Measurements from ENCODE around the gene RASGRP2. TPM values are rescaled to one million over a fixed set of nuclear protein-coding genes. Genes with fewer than 3 reads are reported as not detected.

RASGRP2 gene
- total and polyA plus RNA-seq, 2 of the 8 experiments (the other 6 are each of a cell fraction or from before 2014, with no cell fraction given): 40.6 to 45.7 TPM

- peaks cover 33 to 40% (median 37%) of the 10 kb centered on the region in 4 experiments for H3K36me3 ChIP-seq (ENCODE audit: control insufficient read depth in 2 of 4, insufficient read depth in 4 of 4, low read length in 3 of 4)
- no peak overlapping the region for H2BK15ac ChIP-seq (ENCODE audit: low read length)
- H3K23me2 ChIP-seq (ENCODE audit: low read depth, low read length): peaks cover 9% of the 10 kb centered on the region
- peaks cover 27 to 31% of the 10 kb centered on the region in 2 experiments for H4K20me1 ChIP-seq (replicated peaks in 1 of 2; ENCODE audit: control insufficient read depth in 1 of 2, insufficient read depth in 2 of 2, low read length in 2 of 2)
- no peaks in the 10 kb centered on the region for H3K9me3 ChIP-seq (ENCODE audit: insufficient read depth in 2 of 2, low read depth in 1 of 2, low read length in 1 of 2)
- no peak overlapping the region for H2BK120ac ChIP-seq (replicated peaks; ENCODE audit: low read depth, low read length)
- no peak overlapping the region for H2AK5ac ChIP-seq (ENCODE audit: low read depth, low read length)
- no peak overlapping the region for H2BK12ac ChIP-seq (ENCODE audit: low read depth, low read length)
- peak overlapping the region; percentile 73 for H3K56ac ChIP-seq (replicated peaks; ENCODE audit: insufficient read length, low read depth, low read length)
- WGBS, 2 experiments (ENCODE audit: extremely low coverage in 1 of 2, insufficient coverage in 1 of 2, insufficient read length in 1 of 2, insufficient replicate concordance in 2 of 2, low coverage in 1 of 2, low lambda C conversion rate in 2 of 2, missing lambda C conversion rate in 1 of 2): 1% methylated on average over 15 of the region's 28 CpGs; no CpG with 5 or more reads in 1 of the 2 experiments
- H3K14ac ChIP-seq (ENCODE audit: insufficient read length): no peak overlapping the region
- DNase-seq (ENCODE audit: low read depth in 1 of 2, low spot score in 2 of 2) (no peak), FAIRE-seq (no peak)
- H2BK20ac ChIP-seq (ENCODE audit: low read length): no peak overlapping the region
- H2BK5ac ChIP-seq (ENCODE audit: low read depth, low read length): peak overlapping the region; percentile 57
- H3K18ac ChIP-seq (ENCODE audit: extremely low read depth, low read length): no peak overlapping the region
- CTCF ChIA-PET (ENCODE audit: partially characterized antibody): interaction anchor here (0.9 to 1.6 kb wide), 7 partner anchors 9 to 110 kb away, joined by 3 to 6 read pairs (median 4); no protein-coding TSS in a partner anchor
- H3K79me1 ChIP-seq (ENCODE audit: low read depth, low read length): peaks cover 5% of the 10 kb centered on the region; the same call in 1 of the 2 replicates
- peak overlapping the region; percentile 89 to 99 (median 93) for H3K9ac ChIP-seq (replicated peaks in 1 of 4; ENCODE audit: extremely low read depth in 1 of 4, low read depth in 3 of 4, low read length in 3 of 4)
- H2AFZ ChIP-seq (ENCODE audit: low read length): no peak overlapping the region
- H3K4me2 ChIP-seq (ENCODE audit: insufficient read depth in 1 of 2, low read depth in 2 of 2, low read length in 2 of 2): peak overlapping the region in 1 of 2 experiments; percentile 55; a peak in 2 of 4 replicates
- peak overlapping the region; percentile 62 to 93 (median 68) for H3K4me3 ChIP-seq (ENCODE audit: extremely low read depth in 1 of 4, insufficient read depth in 2 of 4, low read depth in 3 of 4, low read length in 4 of 4)
- H4K5ac ChIP-seq (ENCODE audit: insufficient read length, low read depth, low read length): no peak overlapping the region
- H4K91ac ChIP-seq (replicated peaks; ENCODE audit: insufficient read length, low read length): no peak overlapping the region
- H3K4me1 ChIP-seq (replicated peaks in 1 of 4; ENCODE audit: control insufficient read depth in 3 of 4, insufficient read depth in 4 of 4, low read length in 3 of 4): peaks cover 2 to 6% (median 5%) of the 10 kb centered on the region in 4 experiments; a peak in 5 of 7 replicates
- H3K79me2 ChIP-seq (ENCODE audit: control insufficient read depth in 1 of 2, insufficient read depth in 2 of 2, low read length in 2 of 2): peaks cover 26 to 44% of the 10 kb centered on the region in 2 experiments
- H3K23ac ChIP-seq (ENCODE audit: insufficient read length): no peak overlapping the region
- peak overlapping the region; percentile 96; the same call in 1 of the 2 replicates for H4K8ac ChIP-seq (ENCODE audit: extremely low read depth, insufficient read depth, low read length)
- H3K27ac ChIP-seq (ENCODE audit: low read depth, low read length): peak overlapping the region; percentile 93
- POLR2A ChIA-PET (ENCODE audit: partially characterized antibody): interaction anchor here (0.9 to 29.2 kb wide), 11 partner anchors 9 to 312 kb away, joined by 3 to 1087 read pairs (median 4); partner anchors contain the start of genes PPP2R5B, PYGM and RASGRP2
- H3K27me3 ChIP-seq (replicated peaks in 1 of 4; ENCODE audit: control insufficient read depth in 3 of 4, extremely low read depth in 1 of 4, insufficient read depth in 3 of 4, low read length in 3 of 4): no peaks in the 10 kb centered on the region
- peak overlapping the region; percentile 45 for H3K4ac ChIP-seq (replicated peaks; ENCODE audit: insufficient read length, low read depth, low read length)
- TF ChIP-seq NRF1 (IDR thresholded peaks at IDR 0.05; ENCODE audit: low read depth, low read length) (no peak), HDAC6 (IDR thresholded peaks at IDR 0.05; ENCODE audit: low read depth, low read length) (no peak), SAP30 (IDR thresholded peaks at IDR 0.05; ENCODE audit: insufficient read depth, insufficient replicate concordance, low read length) (no peak), CBX5 (IDR thresholded peaks at IDR 0.05; ENCODE audit: low read depth, low read length) (no peak), BACH1 (IDR thresholded peaks at IDR 0.05; ENCODE audit: low read length) (no peak), CHD1 (IDR thresholded peaks at IDR 0.05; ENCODE audit: low read depth, low read length) (no peak), CREB1 (IDR thresholded peaks at IDR 0.05) (no peak), BRCA1 (IDR thresholded peaks at IDR 0.05; ENCODE audit: low read depth, low read length) (no peak), TBP (IDR thresholded peaks at IDR 0.05; ENCODE audit: low read depth, low read length) (no peak), POU5F1 (IDR thresholded peaks at IDR 0.05; ENCODE audit: low read depth, low read length) (no peak), NANOG (IDR thresholded peaks at IDR 0.05; ENCODE audit: insufficient read depth, low read depth, low read length, poor library complexity, severe bottlenecking) (no peak), YY1 (IDR thresholded peaks at IDR 0.05; ENCODE audit: low read depth, low read length) (no peak)
- TF ChIP-seq, protein P1, sequence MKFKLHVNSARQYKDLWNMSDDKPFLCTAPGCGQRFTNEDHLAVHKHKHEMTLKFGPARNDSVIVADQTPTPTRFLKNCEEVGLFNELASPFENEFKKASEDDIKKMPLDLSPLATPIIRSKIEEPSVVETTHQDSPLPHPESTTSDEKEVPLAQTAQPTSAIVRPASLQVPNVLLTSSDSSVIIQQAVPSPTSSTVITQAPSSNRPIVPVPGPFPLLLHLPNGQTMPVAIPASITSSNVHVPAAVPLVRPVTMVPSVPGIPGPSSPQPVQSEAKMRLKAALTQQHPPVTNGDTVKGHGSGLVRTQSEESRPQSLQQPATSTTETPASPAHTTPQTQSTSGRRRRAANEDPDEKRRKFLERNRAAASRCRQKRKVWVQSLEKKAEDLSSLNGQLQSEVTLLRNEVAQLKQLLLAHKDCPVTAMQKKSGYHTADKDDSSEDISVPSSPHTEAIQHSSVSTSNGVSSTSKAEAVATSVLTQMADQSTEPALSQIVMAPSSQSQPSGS (IDR thresholded peaks at IDR 0.05; ENCODE audit: low read length): no peak
Observed at GRCh38 chr11:64778223-64778472, 34.2 kb upstream of the RASGRP2 start.
